BJ (cell line): ENCODE results near the gene PIP5K1B. TPM values are rescaled to one million over a fixed set of nuclear protein-coding genes. Genes with fewer than 3 reads are reported as not detected.

Experiments
- CTCF ChIA-PET: fragments of 350-600 bp; formaldehyde crosslinking; extraction: SDS; loops from one replicate; lab custom pipeline; 2021; ENCODE audit warnings: antibody characterized with exemption, inconsistent platforms; lab: Yijun Ruan, JAX
- POLR2A ChIA-PET: fragments of 300-600 bp; sonication (Branson Sonifier 250); formaldehyde crosslinking; extraction: SDS; loops from one replicate; lab custom pipeline; 2021; ENCODE audit warnings: antibody characterized with exemption; lab: Charles Lee
- DNase-seq: peaks from one replicate; pipeline ENCODE4 v3.0.0-alpha.2; 2011; ENCODE audit warnings: low read depth
- H3K27me3 ChIP-seq: 2 replicates; pipeline ENCODE4 v1.6.0; 2011; ENCODE audit warnings: low read length; ENCODE audit not compliant: control insufficient read depth, insufficient read depth
- H3K36me3 ChIP-seq: 2 replicates; pipeline ENCODE4 v1.5.1; 2011; ENCODE audit warnings: low read length; ENCODE audit not compliant: control insufficient read depth, insufficient read depth
- H3K4me3 ChIP-seq: 2 replicates; pipeline ENCODE4 v1.5.1; 2011; ENCODE audit warnings: low read depth, mild to moderate bottlenecking, control low read depth, low read length
- polyA plus RNA-seq: library from polyadenylated mRNA; depleted of rRNA; stranded (reverse); fragments of >200 nt; gene quantifications from 2 replicates; pipeline ENCODE4 v1.2.3, GENCODE V29; 2011
- TF ChIP-seq, protein P1 (sequence below): IDR thresholded peaks from 2 replicates; pipeline ENCODE4 v1.5.1; 2011; ENCODE audit warnings: low read depth, mild to moderate bottlenecking, control low read depth, inconsistent platforms, low read length, moderate library complexity; ENCODE audit not compliant: insufficient read depth

The PIP5K1B gene
- polyA plus RNA-seq, 1 experiment: not detected

DNA sequence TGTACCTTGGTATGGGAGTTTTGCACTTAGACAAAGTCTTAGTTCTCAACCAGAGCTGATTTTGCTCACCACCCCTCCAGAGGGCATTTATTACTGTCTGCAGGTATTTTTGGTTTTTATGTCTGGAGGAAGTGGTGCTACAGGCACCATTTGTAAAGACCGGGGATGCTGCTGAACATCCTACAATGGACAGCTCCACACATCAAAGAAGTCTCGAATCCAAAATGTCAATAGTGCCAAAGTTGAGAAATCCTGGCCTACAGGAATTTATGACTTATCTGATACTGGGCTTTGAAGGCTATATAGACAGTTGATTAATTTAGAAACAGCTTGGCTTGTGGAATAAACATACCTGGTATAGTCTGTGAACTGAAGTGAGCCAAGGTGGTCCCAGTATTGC is 137.5 kb downstream of the PIP5K1B start:
- Histone ChIP-seq H3K4me3 (no peak overlapping the region), H3K36me3 (no peaks in the 10 kb centered on the region), H3K27me3 (no peaks in the 10 kb centered on the region)
- ChIA-PET CTCF (no interaction called here), POLR2A (no interaction called here)
- DNase-seq: no peak
- TF ChIP-seq, protein P1, sequence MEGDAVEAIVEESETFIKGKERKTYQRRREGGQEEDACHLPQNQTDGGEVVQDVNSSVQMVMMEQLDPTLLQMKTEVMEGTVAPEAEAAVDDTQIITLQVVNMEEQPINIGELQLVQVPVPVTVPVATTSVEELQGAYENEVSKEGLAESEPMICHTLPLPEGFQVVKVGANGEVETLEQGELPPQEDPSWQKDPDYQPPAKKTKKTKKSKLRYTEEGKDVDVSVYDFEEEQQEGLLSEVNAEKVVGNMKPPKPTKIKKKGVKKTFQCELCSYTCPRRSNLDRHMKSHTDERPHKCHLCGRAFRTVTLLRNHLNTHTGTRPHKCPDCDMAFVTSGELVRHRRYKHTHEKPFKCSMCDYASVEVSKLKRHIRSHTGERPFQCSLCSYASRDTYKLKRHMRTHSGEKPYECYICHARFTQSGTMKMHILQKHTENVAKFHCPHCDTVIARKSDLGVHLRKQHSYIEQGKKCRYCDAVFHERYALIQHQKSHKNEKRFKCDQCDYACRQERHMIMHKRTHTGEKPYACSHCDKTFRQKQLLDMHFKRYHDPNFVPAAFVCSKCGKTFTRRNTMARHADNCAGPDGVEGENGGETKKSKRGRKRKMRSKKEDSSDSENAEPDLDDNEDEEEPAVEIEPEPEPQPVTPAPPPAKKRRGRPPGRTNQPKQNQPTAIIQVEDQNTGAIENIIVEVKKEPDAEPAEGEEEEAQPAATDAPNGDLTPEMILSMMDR: no peak

DNA sequence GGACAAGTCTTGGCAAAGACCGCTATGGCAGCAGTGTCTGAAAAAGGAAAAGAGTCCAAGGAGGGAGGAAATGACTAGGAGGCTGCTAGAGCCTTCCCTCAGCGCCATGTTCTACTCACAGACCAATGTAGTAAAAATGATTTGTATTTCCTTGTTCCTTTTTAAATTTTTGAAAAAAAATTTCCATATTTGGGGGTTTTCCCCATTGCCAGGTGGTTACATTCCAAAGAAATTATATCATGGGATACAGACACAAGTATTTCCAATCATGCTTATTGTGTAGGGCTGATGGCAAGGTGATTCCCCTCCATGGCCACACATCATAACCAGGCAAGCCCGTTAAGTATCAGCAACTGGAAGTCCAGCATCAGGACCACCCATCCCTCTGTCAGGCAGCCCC is 138.2 kb downstream of the PIP5K1B start:
- Histone ChIP-seq H3K4me3 (no peak overlapping the region), H3K36me3 (no peaks in the 10 kb centered on the region), H3K27me3 (no peaks in the 10 kb centered on the region)
- TF ChIP-seq, protein P1: no peak
- CTCF ChIA-PET: no interaction called here
- no peak for DNase-seq
- POLR2A ChIA-PET: no interaction called here

DNA sequence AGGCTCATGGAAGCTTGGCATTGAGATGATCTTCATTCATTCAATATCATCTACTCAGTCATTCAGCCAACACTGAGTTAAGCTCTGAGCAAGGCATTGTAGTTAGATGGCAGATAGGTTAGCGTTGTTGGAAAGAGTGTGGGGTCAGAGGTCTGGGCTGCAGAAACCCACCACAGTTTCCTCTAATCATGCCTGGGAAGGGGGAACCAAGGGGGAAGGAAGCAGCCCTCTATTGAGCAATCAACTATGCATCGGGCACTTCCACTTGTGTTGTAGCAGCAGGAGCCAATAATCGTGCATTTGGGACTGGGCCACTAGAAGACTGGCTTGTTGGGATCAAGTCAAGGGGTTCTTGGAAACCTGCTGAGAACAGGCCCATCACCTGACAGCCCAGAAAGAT is 139.1 kb downstream of the PIP5K1B start:
- H3K36me3 ChIP-seq: no peaks in the 10 kb centered on the region
- TF ChIP-seq, protein P1: no peak
- POLR2A ChIA-PET: no interaction called here
- no peak for DNase-seq
- CTCF ChIA-PET: interaction anchor here (1.2 kb wide), 1 partner anchor 32 kb away, joined by 3 read pairs; no protein-coding TSS in a partner anchor
- no peaks in the 10 kb centered on the region for H3K27me3 ChIP-seq
- H3K4me3 ChIP-seq: no peak overlapping the region

DNA sequence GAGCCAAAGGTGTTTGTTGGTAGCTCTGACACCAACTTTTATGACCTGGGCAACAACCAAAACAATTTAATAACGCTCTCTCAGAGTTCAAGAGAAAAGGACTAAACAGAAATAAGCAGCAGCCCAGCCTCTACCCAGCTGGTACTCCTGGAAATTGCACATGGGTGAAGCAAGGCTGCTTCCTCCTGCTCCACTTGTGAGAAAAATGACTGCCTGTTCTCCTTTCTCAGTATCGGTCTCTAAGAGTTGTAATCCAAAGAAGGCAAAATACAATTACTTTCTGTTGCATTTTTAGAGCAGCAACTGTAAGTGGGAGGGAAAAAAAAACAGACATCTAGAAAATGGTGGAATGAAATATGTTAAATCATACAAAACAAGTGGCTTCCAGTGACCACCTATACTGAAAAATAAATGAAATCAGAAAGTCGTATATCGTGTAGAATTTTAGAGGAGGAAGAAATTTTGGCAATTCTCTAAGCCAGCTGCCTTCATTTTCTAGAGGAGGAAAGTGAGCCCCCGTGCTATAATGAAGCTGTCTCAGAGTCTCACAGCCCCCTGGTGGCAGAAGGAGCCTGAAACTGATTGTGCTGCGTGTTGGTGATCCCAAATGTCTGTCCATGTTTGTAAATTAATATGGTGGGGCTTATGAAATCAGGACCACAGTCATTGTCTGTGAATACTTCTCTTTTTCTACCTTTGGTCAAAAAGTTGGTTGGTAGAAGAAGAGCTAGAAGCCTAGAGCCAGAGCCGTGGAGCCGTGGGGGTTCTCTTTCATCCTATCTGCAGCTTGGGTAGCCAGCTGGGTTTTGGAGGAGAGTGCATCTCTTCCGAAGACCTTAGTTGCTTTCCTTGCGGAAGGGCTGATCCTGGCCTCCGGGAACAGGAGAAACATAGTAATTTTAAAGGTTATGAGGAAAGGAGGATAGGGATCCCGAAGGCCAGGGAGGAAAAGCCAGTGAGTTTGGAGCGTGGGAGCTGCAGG is 139.9 kb downstream of the PIP5K1B start:
- CTCF ChIA-PET: interaction anchor here (0.7 to 1.2 kb wide), 3 partner anchors 23 to 44 kb away, joined by 3 to 4 read pairs (median 4); no protein-coding TSS in a partner anchor
- TF ChIP-seq, protein P1: peak; percentile 59
- DNase-seq: no peak
- POLR2A ChIA-PET: no interaction called here
- H3K27me3 ChIP-seq: no peaks in the 10 kb centered on the region
- H3K36me3 ChIP-seq: no peaks in the 10 kb centered on the region
- H3K4me3 ChIP-seq: no peak overlapping the region

DNA sequence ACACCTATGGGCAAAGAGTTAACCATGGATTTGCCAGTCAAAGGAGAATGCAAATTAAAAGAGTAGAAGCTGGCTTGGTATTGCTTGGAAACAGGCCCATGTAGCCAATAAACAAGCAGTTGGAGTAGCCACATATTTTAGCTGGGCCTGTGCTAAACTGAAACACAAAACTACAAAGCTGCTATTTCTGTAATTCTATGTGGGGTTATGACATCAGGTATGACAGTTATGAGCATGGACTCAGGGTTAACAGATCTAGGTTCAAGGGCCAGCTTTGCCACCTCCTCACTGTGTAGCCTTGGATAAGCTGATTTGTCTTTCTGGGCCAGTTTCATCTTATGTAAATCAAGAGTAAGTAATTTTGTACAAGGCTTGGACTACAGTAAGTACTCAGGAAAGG is 142.7 kb downstream of the PIP5K1B start:
- CTCF ChIA-PET: interaction anchor here (0.7 to 1.7 kb wide), 3 partner anchors 10 to 277 kb away, joined by 3 to 4 read pairs (median 3); no protein-coding TSS in a partner anchor

More for the DNA sequence above, 142.7 kb downstream of the PIP5K1B start:
- TF ChIP-seq, protein P1: no peak
- Histone ChIP-seq H3K36me3 (no peaks in the 10 kb centered on the region), H3K4me3 (no peak overlapping the region), H3K27me3 (no peaks in the 10 kb centered on the region)
- DNase-seq: no peak
- POLR2A ChIA-PET: no interaction called here
